Ishikawa (cell line): Measurements from ENCODE around the gene SULT1B1.

Experiments used
- CEBPB ChIP-seq: IDR thresholded peaks from 2 replicates; pipeline ENCODE4 v1.6.1; 2012
- EGR1 ChIP-seq: IDR thresholded peaks from 2 replicates; pipeline ENCODE4 v1.6.1; 2012
- EP300 ChIP-seq: IDR thresholded peaks from 2 replicates; pipeline ENCODE4 v1.6.1; 2012; ENCODE audit warnings: borderline replicate concordance
- FOXM1 ChIP-seq: IDR thresholded peaks from 2 replicates; pipeline ENCODE4 v1.6.1; 2012; ENCODE audit warnings: low read depth, borderline replicate concordance
- NFIC ChIP-seq: IDR thresholded peaks from 2 replicates; pipeline ENCODE4 v1.6.1; 2012
- RAD21 ChIP-seq: IDR thresholded peaks from 2 replicates; pipeline ENCODE4 v1.6.1; 2012; ENCODE audit warnings: low read depth
- REST ChIP-seq: IDR thresholded peaks from 2 replicates; pipeline ENCODE4 v1.6.1; 2012; ENCODE audit warnings: low read depth, mild to moderate bottlenecking
- TAF1 ChIP-seq: IDR thresholded peaks from 2 replicates; pipeline ENCODE4 v1.6.1; 2012; ENCODE audit warnings: low read depth, mild to moderate bottlenecking
- YY1 ChIP-seq: IDR thresholded peaks from 2 replicates; pipeline ENCODE4 v1.6.1; 2012; ENCODE audit warnings: low read depth
- TF ChIP-seq, protein P1 (sequence below): IDR thresholded peaks from 2 replicates; pipeline ENCODE4 v1.6.1; 2012

GRCh38 chr4:69689599-69689998 is 70.8 kb downstream of the SULT1B1 start:
- TF ChIP-seq, protein P1, sequence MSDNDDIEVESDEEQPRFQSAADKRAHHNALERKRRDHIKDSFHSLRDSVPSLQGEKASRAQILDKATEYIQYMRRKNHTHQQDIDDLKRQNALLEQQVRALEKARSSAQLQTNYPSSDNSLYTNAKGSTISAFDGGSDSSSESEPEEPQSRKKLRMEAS = no peak
- TF ChIP-seq TAF1 = no peak
- TF ChIP-seq EP300 = no peak
- TF ChIP-seq FOXM1 = no peak
- TF ChIP-seq RAD21 = peak; percentile 81
- no peak for TF ChIP-seq CEBPB
- TF ChIP-seq REST = no peak
- TF ChIP-seq NFIC = no peak
- TF ChIP-seq EGR1 = no peak
- TF ChIP-seq YY1 = no peak
